GM12865 (cell line): Measurements from ENCODE around the gene PPIL4.

Experiments
- DNase-seq: peaks from one replicate; pipeline ENCODE4 v3.0.0; 2010; ENCODE audit warnings: low read depth
- H3K4me3 ChIP-seq: 2 replicates; pipeline ENCODE4 v1.5.1; 2011; ENCODE audit warnings: mild to moderate bottlenecking, low read depth, low read length, control low read depth
- CTCF ChIP-seq: IDR thresholded peaks from 2 replicates; pipeline ENCODE4 v1.5.1; 2011; ENCODE audit warnings: low read length, control low read depth, low read depth, inconsistent platforms; ENCODE audit not compliant: insufficient read depth; ENCODE audit errors: missing control alignments

Gene PPIL4

GRCh38 chr6:149545754-149546471 lies at the start of gene PPIL4:
Gene PPIL4, minus strand, starts transcription at chr6:149546043. Its CDS starts 38 bp downstream, at chr6:149546005.
- peak; percentile 97 for DNase-seq
- peak within 1 kb of the TSS; percentile 92 for H3K4me3 ChIP-seq
- peak; percentile 81 for TF ChIP-seq CTCF

GRCh38 chr6:149593408-149593807 lies 47.6 kb upstream of the PPIL4 start:
- no peak for DNase-seq
- H3K4me3 ChIP-seq, result no peak overlapping the region
- no peak for TF ChIP-seq CTCF

- no peak overlapping the region for H3K4me3 ChIP-seq
- DNase-seq, result no peak
- TF ChIP-seq CTCF, result no peak
These were observed 47.1 kb upstream of the PPIL4 start for GRCh38 chr6:149592983-149593382.

GRCh38 chr6:149586149-149586548 lies 40.3 kb upstream of the PPIL4 start:
- no peak for TF ChIP-seq CTCF
- H3K4me3 ChIP-seq, result no peak overlapping the region
- no peak for DNase-seq

GRCh38 chr6:149581349-149581748 lies 35.5 kb upstream of the PPIL4 start:
- no peak overlapping the region for H3K4me3 ChIP-seq
- no peak for TF ChIP-seq CTCF
- no peak for DNase-seq

- DNase-seq, result no peak
- H3K4me3 ChIP-seq, result no peak overlapping the region
- no peak for TF ChIP-seq CTCF
These were observed 35.0 kb upstream of the PPIL4 start for GRCh38 chr6:149580880-149581279.
